K562 (cell line): ENCODE results near the gene HCN3. TPM values are rescaled to one million over a fixed set of nuclear protein-coding genes. Genes with fewer than 3 reads are reported as not detected.

Source experiments
- DACH1 ChIP-seq: fragments of 450-650 bp; IDR thresholded peaks from 2 replicates; pipeline ENCODE4 v1.6.1; 2018; ENCODE audit not compliant: partially characterized antibody
- ELF1 ChIP-seq: fragments of 200-800 bp; sonication (Bioruptor generic); IDR thresholded peaks from 2 replicates; pipeline ENCODE4 v1.6.1; 2016; ENCODE audit warnings: missing genetic modification characterization, missing compliant biosample characterization
- FOS ChIP-seq: IDR thresholded peaks from 3 replicates; pipeline ENCODE4 v1.6.1; 2011; ENCODE audit not compliant: insufficient read length; ENCODE audit errors: extremely low read depth
- FOXJ3 ChIP-seq: sonication (generic); formaldehyde crosslinking; IDR thresholded peaks from 2 replicates; pipeline ENCODE4 v1.4.0; 2020; ENCODE audit warnings: mild to moderate bottlenecking, missing genetic modification reagents
- GTF2F1 ChIP-seq: IDR thresholded peaks from 2 replicates; pipeline ENCODE4 v1.6.1; 2011; ENCODE audit warnings: low read depth, low read length, improper control_type of control experiment
- HDAC6 ChIP-seq: IDR thresholded peaks from 2 replicates; pipeline ENCODE4 v1.6.1; 2012; ENCODE audit warnings: low read depth, mild to moderate bottlenecking, control low read depth, inconsistent platforms, low read length, moderate library complexity
- KDM5B ChIP-seq: fragments of 200-600 bp; sonication (generic); IDR thresholded peaks from 2 replicates; pipeline ENCODE4 v1.6.1; 2012; ENCODE audit warnings: low read depth, mild to moderate bottlenecking, moderate library complexity, low read length, control low read depth, inconsistent platforms; ENCODE audit not compliant: insufficient replicate concordance
- MYNN ChIP-seq, 2 experiments: sonication (generic); formaldehyde crosslinking in 1 of 2; IDR thresholded peaks; 2 replicates each; pipeline versions ENCODE4 v1.5.0 to v1.6.1; 2016 to 2020; ENCODE audit warnings: antibody characterized with exemption in 1 of 2, missing genetic modification reagents in 1 of 2
- NR2C1 ChIP-seq, 2 experiments: fragments of 450-650 bp; IDR thresholded peaks; 2 replicates each; pipeline ENCODE4 v1.6.1; 2017; ENCODE audit warnings: mild to moderate bottlenecking in 2 of 2, antibody characterized with exemption in 1 of 2, inconsistent platforms in 1 of 2, missing compliant biosample characterization in 1 of 2, missing genetic modification characterization in 1 of 2
- PRPF4 ChIP-seq: fragments of 200-400 bp; formaldehyde crosslinking; IDR thresholded peaks from one replicate; pipeline ENCODE4 v1.6.1; 2017; ENCODE audit warnings: low read length, low read depth, mild to moderate bottlenecking; ENCODE audit not compliant: insufficient read depth, poor library complexity, severe bottlenecking
- RBM15 ChIP-seq: fragments of 200-400 bp; formaldehyde crosslinking; IDR thresholded peaks from 2 replicates; pipeline ENCODE4 v1.6.1; 2018; ENCODE audit warnings: mild to moderate bottlenecking, low read length, moderate library complexity; ENCODE audit not compliant: insufficient read depth
- RBM34 ChIP-seq: fragments of 200-400 bp; formaldehyde crosslinking; IDR thresholded peaks from 2 replicates; pipeline ENCODE4 v1.6.1; 2018; ENCODE audit warnings: low read length, borderline replicate concordance; ENCODE audit not compliant: insufficient read depth
- RCOR1 ChIP-seq, 2 experiments: IDR thresholded peaks; 2 replicates each; pipeline ENCODE4 v1.6.1; 2012; ENCODE audit warnings: low read depth in 2 of 2, low read length in 2 of 2, borderline replicate concordance in 1 of 2, improper control_type of control experiment in 1 of 2
- SRSF7 ChIP-seq: fragments of 200-400 bp; formaldehyde crosslinking; optimal IDR thresholded peaks from 2 replicates; pipeline ENCODE3; 2017; ENCODE audit warnings: mild to moderate bottlenecking, low read depth, low read length
- TEAD4 ChIP-seq, 2 experiments: sonication (generic) in 1 of 2; formaldehyde crosslinking in 1 of 2; IDR thresholded peaks; 2 replicates each; pipeline versions ENCODE4 v1.6.1 to v1.8.0; 2012 to 2022; ENCODE audit warnings: borderline replicate concordance in 1 of 2, inconsistent platforms in 1 of 2, low read length in 1 of 2, mild to moderate bottlenecking in 1 of 2, missing genetic modification reagents in 1 of 2
- ZFX ChIP-seq: sonication (generic); formaldehyde crosslinking; IDR thresholded peaks from 2 replicates; pipeline ENCODE4 v1.8.0; 2022; ENCODE audit warnings: mild to moderate bottlenecking, missing genetic modification reagents, moderate library complexity
- ZNF316 ChIP-seq: fragments of 450-650 bp; IDR thresholded peaks from 2 replicates; pipeline ENCODE4 v1.6.1; 2016
- polyA plus RNA-seq, 8 experiments: library from polyadenylated mRNA; depleted of rRNA in 4 of 8; stranded (reverse) in 5 of 8; unstranded in 3 of 8; fragments of >200 nt; fragmentation: Nextera tagmentation in 2 of 8; fragmentation: Illumina TruSeq in 1 of 8; extraction: Ambion mirVana in 2 of 8; extraction: Trizol in 1 of 8; gene quantifications; 2 replicates each; pipeline versions ENCODE4 v1.2.1 to v1.2.3, GENCODE V29; 2011 to 2014; ENCODE audit warnings: inconsistent platforms in 1 of 8, missing spikeins in 1 of 8
- total RNA-seq, 7 experiments: library from RNA; depleted of rRNA in 6 of 7; stranded (reverse); fragments of >200 nt in 6 of 7; fragmentation: Illumina TruSeq in 2 of 7; extraction: Trizol in 2 of 7; gene quantifications; 2 replicates each; pipeline versions ENCODE4 v1.2.1 to v1.2.3, GENCODE V29; 2011 to 2021; ENCODE audit warnings: low replicate concordance in 1 of 7
- TF ChIP-seq, protein P1 (sequence below): fragments of 250-450 bp; sonication (Bioruptor Pico); IDR thresholded peaks from 2 replicates; pipeline ENCODE4 v1.4.0; 2020
- TF ChIP-seq, protein P2 (sequence below): sonication (generic); formaldehyde crosslinking; IDR thresholded peaks from 2 replicates; pipeline ENCODE4 v1.8.0; 2022; ENCODE audit warnings: mild to moderate bottlenecking, missing genetic modification reagents
- TF ChIP-seq, protein P3 (sequence below), 2 experiments: fragments of 450-650 bp; conservative IDR thresholded peaks; 2 replicates each; pipeline ENCODE4 v1.6.1; 2017; ENCODE audit warnings: mild to moderate bottlenecking in 2 of 2, moderate library complexity in 2 of 2
- TF ChIP-seq, protein P4 (sequence below): sonication (generic); formaldehyde crosslinking; IDR thresholded peaks from 2 replicates; pipeline ENCODE4 v1.9.0; 2022; ENCODE audit warnings: mild to moderate bottlenecking, missing genetic modification reagents
- TF ChIP-seq, protein P5 (sequence below): fragments of 250-450 bp; sonication (Bioruptor Pico); IDR thresholded peaks from 2 replicates; pipeline ENCODE4 v1.6.1; 2021; ENCODE audit warnings: mild to moderate bottlenecking

Gene HCN3
- total and polyA plus RNA-seq, 9 of the 15 experiments (the other 6 are each of a cell fraction or from before 2014, with no cell fraction given): 0.91 to 9.7 (median 3.9) TPM

DNA sequence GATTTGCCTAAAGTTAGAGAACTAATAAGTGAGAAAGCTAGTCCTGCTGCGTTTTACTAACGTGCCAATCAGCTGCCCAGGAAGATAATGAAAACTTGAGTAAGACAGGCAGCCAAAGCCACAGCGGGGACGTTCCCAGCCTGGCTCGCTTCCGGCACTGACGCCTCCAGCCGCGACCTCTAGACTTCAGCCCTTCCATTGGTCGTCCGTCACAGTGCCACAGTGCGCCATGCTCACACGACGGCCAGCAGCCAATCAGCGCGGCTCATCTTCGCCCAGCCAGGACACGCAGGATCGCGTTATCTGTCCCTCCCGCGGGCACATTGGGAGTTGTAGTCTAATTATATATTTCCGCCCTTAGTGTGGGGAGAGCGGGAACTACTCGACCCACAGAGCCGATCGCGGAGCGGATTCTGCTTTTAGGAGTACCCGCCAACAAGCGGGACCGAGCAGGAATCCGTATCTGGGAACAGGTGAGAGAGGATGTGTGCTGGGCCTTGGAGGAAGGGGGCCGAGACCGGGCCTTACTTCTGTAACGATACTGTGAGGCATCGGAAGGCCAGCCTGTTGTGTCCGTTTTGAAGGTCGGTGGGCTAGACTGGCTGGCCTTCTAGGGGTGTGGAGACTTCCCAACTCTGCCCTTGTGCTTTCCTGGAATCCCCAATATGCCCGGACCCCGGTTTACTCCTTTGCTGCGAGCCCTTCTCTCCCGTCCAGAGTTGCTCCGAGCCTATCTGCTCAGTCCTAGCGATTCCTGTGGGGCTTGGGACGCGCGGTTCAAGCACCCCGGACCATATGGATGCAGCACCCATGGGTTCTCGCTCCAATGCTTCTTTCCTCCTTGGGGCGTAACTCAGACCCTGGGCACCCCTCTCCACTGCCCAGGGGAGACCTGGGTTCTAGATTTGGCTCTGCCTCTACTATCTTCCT, 31.5 kb downstream of the HCN3 start, which contains the start of gene FDPS (continued):
- TF ChIP-seq ELF1 (tag): peak; percentile 96
- peak; percentile 82 for TF ChIP-seq DACH1
- no peak for TF ChIP-seq FOXJ3 (CRISPR knock-in tag)
- TF ChIP-seq TEAD4 (IDR thresholded peaks at IDR 0.05; ENCODE audit: low read length): peak; percentile 14
- no peak for TF ChIP-seq TEAD4 (CRISPR knock-in tag; IDR thresholded peaks at IDR 0.05; ENCODE audit: borderline replicate concordance)
- peak; percentile 79 for TF ChIP-seq ZFX
- no peak for TF ChIP-seq ZNF316
- no peak; the same call in 1 of the 2 replicates for TF ChIP-seq MYNN (IDR thresholded peaks at IDR 0.05)
- TF ChIP-seq MYNN (CRISPR knock-in tag; IDR thresholded peaks at IDR 0.05): no peak
- TF ChIP-seq, protein P1, sequence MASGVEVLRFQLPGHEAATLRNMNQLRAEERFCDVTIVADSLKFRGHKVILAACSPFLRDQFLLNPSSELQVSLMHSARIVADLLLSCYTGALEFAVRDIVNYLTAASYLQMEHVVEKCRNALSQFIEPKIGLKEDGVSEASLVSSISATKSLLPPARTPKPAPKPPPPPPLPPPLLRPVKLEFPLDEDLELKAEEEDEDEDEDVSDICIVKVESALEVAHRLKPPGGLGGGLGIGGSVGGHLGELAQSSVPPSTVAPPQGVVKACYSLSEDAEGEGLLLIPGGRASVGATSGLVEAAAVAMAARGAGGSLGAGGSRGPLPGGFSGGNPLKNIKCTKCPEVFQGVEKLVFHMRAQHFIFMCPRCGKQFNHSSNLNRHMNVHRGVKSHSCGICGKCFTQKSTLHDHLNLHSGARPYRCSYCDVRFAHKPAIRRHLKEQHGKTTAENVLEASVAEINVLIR (CRISPR knock-in tag): peak; percentile 91
- TF ChIP-seq, protein P2, sequence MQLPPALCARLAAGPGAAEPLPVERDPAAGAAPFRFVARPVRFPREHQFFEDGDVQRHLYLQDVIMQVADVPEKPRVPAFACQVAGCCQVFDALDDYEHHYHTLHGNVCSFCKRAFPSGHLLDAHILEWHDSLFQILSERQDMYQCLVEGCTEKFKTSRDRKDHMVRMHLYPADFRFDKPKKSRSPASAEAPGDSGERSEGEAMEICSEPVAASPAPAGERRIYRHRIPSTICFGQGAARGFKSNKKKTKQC: peak; percentile 82; the same call in 1 of the 2 replicates
- no peak for TF ChIP-seq SRSF7
- 0 out of 4 replicates have a peak, but pooled peaks of 1 of the 2 experiments have one; percentile 2 for TF ChIP-seq RCOR1 (IDR thresholded peaks at IDR 0.05; ENCODE audit: borderline replicate concordance in 1 of 2, low read depth in 2 of 2, low read length in 2 of 2)
- TF ChIP-seq, protein P3, sequence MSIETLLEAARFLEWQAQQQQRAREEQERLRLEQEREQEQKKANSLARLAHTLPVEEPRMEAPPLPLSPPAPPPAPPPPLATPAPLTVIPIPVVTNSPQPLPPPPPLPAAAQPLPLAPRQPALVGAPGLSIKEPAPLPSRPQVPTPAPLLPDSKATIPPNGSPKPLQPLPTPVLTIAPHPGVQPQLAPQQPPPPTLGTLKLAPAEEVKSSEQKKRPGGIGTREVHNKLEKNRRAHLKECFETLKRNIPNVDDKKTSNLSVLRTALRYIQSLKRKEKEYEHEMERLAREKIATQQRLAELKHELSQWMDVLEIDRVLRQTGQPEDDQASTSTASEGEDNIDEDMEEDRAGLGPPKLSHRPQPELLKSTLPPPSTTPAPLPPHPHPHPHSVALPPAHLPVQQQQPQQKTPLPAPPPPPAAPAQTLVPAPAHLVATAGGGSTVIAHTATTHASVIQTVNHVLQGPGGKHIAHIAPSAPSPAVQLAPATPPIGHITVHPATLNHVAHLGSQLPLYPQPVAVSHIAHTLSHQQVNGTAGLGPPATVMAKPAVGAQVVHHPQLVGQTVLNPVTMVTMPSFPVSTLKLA (conservative IDR thresholded peaks at IDR 0.05): peak; percentile 74 to 89
- no peak for TF ChIP-seq PRPF4
- no peak for TF ChIP-seq RBM34
- TF ChIP-seq GTF2F1: no peak
- TF ChIP-seq, protein P4, sequence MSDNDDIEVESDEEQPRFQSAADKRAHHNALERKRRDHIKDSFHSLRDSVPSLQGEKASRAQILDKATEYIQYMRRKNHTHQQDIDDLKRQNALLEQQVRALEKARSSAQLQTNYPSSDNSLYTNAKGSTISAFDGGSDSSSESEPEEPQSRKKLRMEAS (CRISPR knock-in tag): peak; percentile 79
- TF ChIP-seq FOS: peak; percentile 87
- TF ChIP-seq RBM15: no peak
- TF ChIP-seq NR2C1 (IDR thresholded peaks at IDR 0.05): peak; percentile 88
- peak; percentile 94 for TF ChIP-seq NR2C1 (tag; IDR thresholded peaks at IDR 0.05)
- no peak for TF ChIP-seq HDAC6
- TF ChIP-seq KDM5B: peak; percentile 70
- TF ChIP-seq, protein P5, sequence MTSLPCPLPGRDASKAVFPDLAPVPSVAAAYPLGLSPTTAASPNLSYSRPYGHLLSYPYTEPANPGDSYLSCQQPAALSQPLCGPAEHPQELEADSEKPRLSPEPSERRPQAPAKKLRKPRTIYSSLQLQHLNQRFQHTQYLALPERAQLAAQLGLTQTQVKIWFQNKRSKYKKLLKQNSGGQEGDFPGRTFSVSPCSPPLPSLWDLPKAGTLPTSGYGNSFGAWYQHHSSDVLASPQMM (CRISPR knock-in tag): no peak
